Mesenteric fat pad (tissue), 1 donor: Measurements from ENCODE around the gene FUT2. TPM values are rescaled to one million over a fixed set of nuclear protein-coding genes. Genes with fewer than 3 reads are reported as not detected.
"Not testable (repeated sequence)": the region's sequence is repeated elsewhere in the genome, so short reads cannot be mapped to it uniquely, and the experiment has no call there.

ENCODE experiments used
- DNase-seq: peaks from one replicate; pipeline ENCODE4 v3.0.0-alpha.2; 2020; ENCODE audit warnings: low spot score
- total RNA-seq: library from RNA; stranded (reverse); fragmentation: NEBNext Ultra II Directional; extraction: Animal tissue kit (Norgen Biotek cat#: 25700); gene quantifications from one replicate; pipeline ENCODE4 v1.2.1, GENCODE V29; 2021
- donor health status: DM: yes; HTN: yes; CAD: no.

Gene FUT2
- total RNA-seq, 1 donor from 2014 or later: 0.19 TPM

DNA sequence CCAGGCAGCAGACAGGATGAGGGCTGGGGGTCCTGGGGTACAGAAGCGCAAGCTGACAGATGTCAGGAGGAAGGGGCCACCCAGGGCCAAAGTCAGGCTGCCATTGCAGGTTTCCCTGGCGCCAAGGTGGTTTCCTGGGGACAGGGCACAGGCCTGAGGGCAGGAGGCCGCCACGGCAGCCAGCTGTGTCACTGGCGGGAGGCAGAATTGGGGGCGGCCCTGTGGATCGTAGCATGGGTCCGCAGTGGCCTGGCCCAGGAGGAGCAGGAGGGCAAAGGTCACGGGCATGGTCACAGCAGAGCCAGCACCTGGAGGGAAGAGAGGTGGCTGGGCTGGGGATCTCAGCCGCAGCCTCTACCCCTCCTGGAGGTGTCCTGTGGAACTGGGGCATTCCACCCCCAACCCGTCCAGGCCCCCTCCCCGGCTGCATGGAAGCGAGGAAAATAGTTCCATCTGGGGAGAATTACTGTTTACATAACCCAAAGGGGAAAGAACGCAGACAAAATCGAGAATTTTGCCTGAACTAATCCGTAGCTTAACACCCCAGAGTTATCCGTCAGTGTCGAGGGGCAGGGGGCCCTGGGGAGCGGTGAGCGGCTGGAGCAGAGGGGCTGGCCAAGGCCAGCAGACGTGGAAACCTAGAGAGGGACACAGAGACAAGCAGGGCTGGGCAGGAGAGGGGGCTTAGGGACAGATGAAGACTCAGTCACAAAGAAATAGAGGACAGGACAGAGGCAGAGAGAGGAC lies 24.9 kb upstream of the FUT2 start:
- no peak for DNase-seq

DNA sequence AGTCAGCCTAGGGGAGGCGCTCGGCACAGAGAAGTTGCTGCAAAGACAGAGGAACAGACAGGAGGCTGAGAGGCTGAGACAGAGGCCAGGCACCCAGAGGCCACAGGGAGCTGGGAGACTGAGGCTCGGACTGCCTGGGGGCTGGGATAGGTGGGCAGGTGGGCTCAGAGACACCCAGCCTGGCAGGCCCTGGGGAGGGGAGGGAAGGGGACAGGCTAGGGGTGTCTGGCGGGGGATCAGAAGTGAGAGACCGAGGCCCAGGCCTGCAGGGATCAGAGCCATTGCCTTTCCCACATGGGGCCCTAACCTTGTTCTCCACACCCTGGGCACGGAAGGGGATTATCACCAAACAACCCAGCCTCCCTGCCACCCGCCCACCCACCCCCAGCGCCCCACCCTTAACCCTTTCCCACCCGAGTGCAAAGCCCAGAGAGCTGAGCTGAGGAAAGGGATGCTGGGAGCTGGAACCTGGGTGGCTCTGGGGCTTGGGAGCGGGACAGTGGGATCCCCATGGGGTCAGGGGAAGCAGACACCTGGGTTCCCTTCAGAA lies 24.2 kb upstream of the FUT2 start:
- DNase-seq: no peak

DNA sequence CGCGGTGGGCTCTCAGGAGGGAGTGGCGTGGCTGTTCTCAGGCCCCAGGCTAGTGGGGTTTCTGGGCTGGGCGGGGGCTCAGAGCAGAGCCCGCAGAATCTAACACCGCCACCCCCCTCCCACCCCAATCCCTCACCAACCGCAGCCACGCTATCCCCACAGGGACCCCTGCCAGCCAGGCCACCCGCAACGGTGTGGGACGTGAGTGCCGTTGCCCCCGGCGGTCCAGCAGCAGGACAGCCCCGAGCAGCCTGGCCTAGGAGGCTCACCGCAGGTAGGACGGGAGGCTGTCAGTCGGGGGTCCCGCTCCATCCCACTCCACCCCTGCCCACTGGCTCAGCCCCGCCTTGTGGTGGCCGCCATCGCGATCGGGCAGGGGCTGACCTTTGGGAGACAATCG lies 22.8 kb upstream of the FUT2 start, which contains the start of gene NTN5:
TSS of gene NTN5 (minus strand) at position 24 of the 400 bp plus-strand sequence. CDS start 2,031 bp downstream, outside the sequence.
- no peak for DNase-seq

DNA sequence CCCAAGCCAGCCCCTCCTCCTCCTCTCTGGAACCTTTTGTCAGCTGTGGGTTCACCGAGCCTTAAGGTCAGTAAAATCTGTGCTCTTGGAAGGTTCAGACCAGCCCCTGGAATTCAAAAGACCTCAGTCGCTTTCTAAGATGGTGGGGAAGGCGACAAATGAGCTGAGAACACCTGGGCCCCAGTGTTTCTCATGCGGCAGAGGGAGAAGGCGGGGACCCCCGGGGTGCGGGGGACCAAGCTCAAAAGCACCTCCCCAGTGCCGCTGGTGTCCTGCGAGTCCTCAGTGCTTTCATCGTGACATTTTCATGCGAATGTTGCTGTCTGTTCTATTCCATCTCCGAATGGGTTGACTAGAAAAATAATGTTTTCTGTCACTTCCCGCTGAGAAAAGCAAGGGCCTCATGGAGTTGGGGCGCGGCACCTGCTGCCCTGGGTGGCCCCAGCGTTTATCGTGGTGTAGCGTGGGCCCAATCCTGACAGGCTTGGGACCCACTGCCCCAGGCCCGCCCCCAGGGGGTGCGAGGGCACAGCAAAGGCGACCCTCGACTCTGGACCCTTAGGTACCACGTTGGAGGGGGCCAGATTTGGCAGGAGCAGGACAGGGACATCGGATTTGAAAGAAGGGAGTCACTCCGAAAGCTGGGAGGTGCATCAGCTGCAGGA lies 22.2 kb upstream of the FUT2 start:
- no peak for DNase-seq

DNA sequence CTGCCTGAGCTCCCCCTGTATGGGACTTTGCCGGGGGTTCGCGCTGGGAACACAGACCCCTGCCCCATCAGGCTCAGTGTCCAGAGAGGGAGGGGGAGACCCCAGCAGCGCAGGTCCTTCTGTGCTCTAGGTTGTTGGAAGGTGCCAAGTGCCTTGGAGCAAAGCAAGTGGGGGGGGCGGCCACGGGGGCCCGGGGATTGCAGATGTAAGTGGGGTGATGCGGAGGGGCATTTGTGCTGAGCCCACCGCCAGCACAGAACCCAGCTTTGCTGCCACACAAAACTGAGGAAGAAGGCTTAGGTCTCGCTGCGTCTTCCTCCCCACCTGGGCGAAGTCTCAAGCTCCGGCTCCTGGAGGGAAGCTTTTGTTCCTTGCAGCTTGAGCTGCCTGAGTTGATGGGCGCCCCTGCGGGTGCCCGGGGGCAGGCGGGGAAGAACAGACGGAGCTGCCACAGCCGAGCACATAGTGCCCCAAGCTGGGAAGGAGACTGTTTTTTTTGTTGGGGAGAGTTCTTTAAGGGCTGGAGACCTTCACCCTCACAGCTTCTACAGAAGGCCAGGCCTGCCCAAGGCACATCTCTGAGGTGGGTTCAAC lies 21.5 kb upstream of the FUT2 start:
- DNase-seq: no peak

DNA sequence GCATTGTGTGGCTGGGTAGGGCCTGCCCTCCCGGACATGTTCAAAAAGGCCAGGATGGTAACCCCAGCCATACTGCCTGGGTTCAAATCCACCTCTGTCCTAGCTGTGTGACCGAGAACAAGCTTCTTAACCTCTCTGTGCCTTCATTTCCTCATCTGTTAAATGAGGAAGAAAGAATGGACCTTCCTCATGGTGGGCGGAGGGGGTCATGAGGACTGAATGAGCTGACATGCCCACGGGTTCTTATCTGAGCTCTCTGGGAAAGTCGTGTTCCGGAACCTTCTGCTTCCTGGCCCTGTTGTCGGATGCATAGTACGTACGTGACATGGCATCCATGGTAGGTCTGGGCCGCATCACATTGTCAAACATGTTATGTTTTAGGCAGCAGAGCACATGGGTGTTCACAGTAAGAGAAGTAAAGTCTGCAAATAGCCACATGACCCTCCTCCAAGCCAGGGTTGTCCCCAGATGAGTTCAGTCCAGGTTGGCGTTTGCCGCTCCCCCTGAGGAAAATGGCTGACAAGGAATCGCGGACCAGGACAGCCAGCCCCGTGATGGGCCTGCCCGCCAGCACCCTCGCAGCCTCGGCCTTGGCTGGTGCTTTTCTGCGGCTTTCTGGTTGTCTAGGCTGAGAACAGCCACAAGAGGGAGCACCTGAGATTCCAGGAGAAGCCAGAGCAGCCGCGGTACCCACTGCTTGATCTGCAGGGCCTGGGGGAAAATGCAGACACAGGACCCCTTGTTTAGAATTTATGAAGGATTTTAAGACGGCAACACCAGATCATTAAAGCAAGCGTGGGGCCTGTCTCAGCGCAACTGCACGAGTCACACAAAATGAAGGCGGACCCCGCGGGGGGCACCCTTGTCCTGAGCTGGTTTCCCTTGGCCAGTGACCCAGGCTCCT lies 20.6 kb upstream of the FUT2 start:
- peak; percentile 92 for DNase-seq

DNA sequence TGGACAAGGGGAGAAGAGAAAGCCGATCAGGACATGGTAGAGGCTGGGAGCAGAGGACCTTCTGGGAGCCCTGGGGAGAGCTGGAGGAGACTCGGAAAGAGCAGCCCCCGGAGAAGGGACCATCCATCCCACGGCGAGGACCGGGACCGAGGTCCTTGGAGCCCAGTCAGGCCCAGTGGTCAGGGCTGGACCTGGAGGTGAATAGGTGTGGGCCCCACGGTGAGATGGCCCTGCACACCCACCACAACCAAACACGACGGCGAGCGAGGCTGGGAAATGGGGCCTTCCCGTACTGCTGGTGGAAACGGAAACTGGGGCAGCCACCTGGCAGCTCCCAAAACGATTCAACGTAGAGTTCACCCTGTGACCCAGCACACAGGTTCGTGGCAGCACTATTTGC lies 19.3 kb upstream of the FUT2 start:
- no peak for DNase-seq

DNA sequence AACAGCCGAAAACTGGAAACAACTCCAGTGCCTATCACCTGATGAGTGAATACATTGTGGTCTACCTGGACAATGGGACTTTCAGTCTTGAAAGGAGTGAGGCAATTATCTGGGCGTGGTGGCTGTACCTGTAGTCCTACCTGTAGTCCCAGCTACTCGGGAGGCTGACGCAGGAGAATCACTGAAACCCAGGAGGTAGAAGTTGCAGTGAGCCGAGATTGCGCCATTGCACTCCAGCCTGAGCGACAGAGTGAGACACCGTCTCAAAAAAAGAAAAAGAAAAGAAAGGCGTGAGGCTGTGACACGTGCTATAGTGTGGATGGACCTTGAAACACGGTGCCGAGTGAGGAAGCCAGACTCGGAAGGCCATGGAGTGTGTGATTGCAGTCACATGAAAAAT lies 18.9 kb upstream of the FUT2 start:
- DNase-seq: no peak

DNA sequence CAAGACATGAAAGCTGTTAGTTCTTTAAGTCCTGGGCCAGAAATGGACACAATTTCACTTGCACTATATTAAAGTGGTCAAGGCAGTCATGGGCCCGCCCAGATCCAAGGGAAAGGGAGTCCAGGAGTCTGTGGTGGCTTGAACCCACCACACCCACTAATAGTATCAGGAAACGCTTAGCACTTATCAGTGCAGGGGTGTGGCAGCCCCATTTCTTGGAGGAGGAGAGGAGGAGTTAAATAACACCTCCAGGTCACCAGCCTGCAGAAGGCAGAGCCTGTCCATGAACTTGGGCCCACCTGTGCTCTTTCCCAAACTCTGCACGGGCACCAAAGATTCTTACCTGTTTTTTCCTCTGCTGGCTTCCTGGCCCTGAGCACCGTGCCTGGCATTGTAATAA lies 17.6 kb upstream of the FUT2 start:
- no peak for DNase-seq

DNA sequence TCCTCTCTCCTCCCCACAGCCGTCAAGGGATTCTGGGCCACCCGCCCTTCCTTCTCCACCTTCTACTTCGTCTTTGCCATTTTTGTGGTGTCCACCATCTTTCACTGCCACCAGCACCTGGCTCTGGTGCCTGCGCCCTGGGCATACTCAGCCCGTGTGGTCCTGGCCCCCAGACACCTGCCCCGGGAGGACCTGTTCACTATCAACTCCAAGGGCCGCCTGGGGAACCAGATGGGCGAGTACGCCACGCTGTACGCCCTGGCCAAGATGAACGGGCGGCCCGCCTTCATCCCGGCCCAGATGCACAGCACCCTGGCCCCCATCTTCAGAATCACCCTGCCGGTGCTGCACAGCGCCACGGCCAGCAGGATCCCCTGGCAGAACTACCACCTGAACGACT lies 15.8 kb upstream of the FUT2 start:
- DNase-seq: not testable (repeated sequence)

DNA sequence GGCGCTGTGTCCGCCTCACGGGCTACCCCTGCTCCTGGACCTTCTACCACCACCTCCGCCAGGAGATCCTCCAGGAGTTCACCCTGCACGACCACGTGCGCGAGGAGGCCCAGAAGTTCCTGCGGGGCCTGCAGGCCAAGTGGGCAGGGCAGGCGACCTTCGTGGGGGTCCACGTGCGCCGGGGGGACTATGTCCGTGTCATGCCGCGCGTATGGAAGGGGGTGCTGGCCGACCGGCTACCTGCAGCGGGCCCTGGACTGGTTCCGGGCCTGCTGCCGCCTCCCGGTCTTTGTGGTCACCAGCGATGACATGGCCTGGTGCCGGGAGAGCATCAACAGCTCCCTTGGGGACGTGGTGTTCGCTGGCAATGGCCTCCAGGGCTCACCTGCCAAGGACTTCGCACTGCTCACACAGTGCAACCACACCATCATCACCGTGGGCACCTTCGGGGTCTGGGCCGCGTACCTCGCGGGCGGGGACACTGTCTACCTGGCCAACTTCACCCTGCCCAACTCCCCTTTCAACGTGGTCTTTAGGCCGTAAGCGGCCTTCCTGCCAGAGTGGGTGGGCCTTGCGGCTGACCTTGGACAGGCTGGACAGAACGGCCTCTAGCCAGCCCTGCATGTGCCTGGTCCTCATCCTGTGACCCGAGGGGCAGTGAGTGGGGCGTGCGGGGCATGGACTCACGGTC lies 15.2 kb upstream of the FUT2 start:
- no peak for DNase-seq

DNA sequence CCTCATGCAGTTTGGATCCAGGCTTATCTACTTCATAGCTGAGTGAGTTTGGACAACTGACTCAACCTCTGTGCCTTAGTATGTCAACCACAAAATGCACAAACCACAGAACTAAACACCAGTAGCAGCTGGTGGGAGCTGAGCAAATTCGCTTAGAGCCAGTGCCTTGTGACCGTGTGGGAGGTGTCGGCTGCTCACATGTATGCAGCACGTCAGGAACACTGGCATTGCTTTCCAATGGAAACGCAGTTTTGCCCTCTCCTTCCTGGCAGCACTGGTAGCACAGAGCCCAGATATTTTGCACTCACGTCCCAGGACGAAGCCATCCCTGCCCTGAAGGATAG lies 14.7 kb upstream of the FUT2 start:
- no peak for DNase-seq

DNA sequence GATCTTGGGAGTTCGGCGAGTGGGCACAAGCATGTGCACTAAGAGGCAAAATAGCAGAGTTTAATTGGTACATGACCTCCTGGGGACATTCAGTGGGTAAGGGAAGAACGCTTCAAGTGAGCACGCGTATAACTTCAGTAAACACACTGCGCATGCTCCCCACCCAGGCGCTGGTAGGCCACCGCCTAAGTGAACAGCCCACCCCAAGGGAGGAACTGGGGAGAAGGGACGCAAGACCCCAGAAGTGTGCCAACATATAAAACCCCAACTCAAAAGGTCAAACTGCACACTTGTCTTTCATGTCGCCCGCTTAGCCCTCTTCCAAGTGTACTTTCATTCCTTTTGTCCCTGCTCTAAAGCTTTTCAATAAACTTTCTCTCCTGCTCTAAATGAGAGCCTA lies 12.4 kb upstream of the FUT2 start:
- DNase-seq: no peak

DNA sequence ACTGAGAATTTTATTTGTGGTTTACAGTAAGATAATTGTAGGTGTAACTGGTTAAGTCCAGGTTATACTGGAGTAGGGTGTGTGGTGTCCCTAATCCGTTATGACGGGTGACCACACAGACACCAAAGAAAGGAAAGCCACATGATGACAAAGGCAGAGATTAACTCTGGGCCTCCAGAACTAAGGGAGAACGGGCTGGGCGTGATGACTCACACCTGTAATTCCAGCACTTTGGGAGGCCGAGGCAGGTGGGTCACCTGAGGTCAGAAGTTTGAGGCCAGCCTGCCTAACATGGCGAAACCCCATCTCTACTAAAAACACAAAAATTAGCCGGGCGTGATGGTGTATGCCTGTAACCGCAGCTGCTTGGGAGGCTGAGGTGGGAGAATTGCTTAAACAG lies 10.2 kb upstream of the FUT2 start:
- no peak for DNase-seq

DNA sequence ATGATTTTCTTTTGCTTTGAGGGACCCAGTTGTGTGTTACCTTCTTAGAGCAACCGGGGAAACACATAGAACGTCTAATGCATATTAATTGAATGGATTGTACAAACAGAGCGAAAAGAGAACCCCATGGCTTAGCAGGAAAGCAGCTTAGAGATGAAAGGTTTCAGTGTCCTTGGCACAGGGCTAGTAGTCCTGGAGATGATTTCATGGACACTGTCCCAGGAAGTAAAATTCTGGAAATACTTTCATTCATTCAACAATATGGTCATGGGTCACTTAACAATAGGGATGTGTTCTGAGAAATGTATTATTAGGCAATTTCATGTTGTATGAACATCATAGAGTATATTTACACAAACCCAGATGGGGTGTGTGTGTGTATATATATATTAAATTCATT lies 9.7 kb upstream of the FUT2 start:
- no peak for DNase-seq

DNA sequence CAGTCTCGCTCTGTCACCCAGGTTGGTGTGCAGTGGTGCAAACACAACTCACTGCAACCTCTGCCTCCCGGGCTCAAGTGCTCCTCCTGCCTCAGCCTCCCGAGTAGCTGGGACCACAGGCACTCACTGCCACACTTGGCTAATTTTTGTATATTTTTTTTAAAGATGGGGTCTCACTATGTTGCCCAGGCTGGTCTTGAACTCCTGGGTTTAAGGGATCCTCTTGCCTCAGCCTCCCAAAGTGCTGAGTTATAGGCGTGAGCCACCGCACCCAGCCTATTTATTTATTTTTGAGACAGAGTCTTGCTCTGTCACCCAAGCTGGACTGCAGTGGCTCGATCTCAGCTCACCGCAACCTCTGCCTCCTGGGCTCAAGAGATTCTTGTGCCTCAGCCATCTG lies 9.1 kb upstream of the FUT2 start:
- DNase-seq: not testable (repeated sequence)

DNA sequence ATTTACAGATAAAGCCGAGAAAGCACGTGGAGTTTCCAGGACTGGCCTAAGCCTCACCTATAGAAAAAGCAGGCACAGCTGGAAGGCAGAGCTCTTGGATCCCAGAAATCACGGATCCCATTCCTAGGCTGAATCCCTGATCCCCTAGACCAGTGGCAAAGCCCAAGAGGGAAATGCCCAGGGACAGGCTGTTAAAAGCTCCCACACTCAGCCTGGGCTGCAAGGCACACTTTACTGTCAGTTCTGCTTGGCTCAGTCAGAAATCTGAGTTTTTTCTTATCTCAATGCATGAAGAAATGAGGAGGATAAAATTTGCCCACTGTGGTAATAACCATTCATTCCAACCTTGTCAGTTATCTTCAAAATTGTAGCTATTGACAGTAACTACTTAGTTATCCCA lies 8.0 kb upstream of the FUT2 start:
- DNase-seq: no peak

DNA sequence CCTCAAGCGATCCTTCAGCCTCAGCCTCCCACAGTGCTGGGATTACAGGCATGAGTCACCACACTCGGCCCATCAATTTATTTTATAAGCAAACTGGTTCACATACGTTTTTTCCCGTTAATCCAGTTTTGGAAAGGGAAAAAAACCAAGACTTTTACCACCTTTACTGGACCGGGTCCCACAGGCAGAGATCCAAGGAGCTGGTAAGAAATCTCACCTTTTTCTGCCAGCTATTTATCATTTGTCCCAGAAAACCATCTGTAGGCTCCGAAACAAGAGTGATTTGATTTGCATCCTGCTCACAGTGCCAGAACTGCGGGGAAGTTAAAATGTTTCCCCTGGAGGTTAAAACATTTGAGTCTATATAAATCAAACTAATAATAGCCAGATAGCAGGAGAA lies 6.3 kb upstream of the FUT2 start:
- no peak for DNase-seq

DNA sequence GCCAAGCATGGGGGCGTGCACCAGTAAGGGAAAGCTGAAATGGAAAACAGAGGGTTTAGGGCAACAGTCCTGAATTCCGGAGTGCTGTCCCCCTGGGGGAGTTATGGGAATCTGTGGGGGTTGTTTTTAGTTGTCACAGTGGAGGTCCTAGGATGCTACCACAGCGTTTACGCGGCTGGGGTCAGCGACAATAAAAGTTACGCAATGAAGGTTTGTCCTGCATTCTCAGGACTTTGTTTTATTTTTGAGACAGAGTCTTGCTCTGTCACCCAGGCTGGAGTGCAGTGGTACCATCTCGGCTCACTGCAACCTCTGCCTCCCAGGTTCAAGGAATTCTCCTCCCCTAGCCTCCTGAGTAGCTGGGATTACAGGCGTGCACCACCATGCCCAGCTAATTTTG lies 2.1 kb upstream of the FUT2 start:
- not testable (repeated sequence) for DNase-seq

DNA sequence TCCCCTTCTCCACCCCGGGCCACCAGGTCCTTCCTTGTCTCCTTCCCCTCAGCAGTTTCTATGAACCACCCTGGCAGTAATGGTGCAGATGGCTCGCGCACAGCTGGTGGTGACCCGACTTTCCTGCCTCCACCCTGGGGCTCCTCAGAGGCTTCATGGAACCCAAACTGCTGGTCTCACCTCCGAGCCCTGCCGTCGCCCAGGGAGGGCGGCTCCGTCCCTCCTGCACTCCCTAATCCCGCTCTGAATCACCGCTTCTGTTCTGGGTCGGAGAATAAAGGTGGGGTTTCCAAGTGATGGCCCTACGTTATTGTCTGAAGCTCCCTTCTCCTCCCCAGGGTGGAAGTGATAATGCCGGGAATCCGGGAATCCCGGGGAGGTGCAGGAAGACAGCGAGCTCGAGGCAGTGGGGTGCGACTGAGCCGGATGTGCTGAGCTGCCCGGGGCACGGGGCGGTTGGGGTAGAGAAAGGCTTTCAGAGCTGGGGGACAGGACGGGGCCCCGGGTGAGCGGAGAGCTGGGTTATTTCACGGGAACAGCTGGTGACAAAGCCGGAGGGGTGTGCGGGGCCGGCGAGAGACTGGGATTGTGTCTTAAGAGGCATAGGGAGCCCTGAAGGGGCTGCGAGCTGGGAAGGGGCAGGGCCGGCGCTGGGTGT lies 711 bp downstream of the FUT2 start:
- no peak for DNase-seq
